Tibial artery (tissue), 4 donors: ENCODE measurements around the gene RXRB.

Source experiments
- DNase-seq, 2 donors: peaks; one replicate each; pipeline ENCODE4 v3.0.0-alpha.2; 2019
- H3K27ac ChIP-seq, 2 donors: fragments of 200-600 bp; sonication (generic) in 1 of 2; 1 replicate in 1 of 2; 2 replicates in 1 of 2; pipeline ENCODE4 v1.5.1; 2018 to 2019; ENCODE audit warnings: mild to moderate bottlenecking in 1 of 2
- H3K27me3 ChIP-seq, 2 donors: fragments of 200-600 bp; sonication (generic) in 1 of 2; one replicate each; pipeline versions ENCODE4 v1.5.1 to v1.6.0; 2016 to 2019
- H3K36me3 ChIP-seq, 3 donors: fragments of 200-600 bp; sonication (generic) in 2 of 3; one replicate each; pipeline ENCODE4 v1.5.1; 2016 to 2019; ENCODE audit warnings: mild to moderate bottlenecking in 2 of 3
- H3K4me1 ChIP-seq, 4 donors: fragments of 200-600 bp; sonication (generic) in 2 of 4; 1 replicate in 3 of 4; 2 replicates in 1 of 4; pipeline ENCODE4 v1.5.1; 2016 to 2019
- H3K4me3 ChIP-seq, 2 donors: fragments of 200-600 bp; sonication (generic) in 1 of 2; 1 replicate in 1 of 2; 2 replicates in 1 of 2; pipeline ENCODE4 v1.5.1; 2018 to 2019; ENCODE audit warnings: mild to moderate bottlenecking in 2 of 2
- H3K9me3 ChIP-seq, 3 donors: fragments of 200-600 bp; sonication (generic) in 1 of 3; one replicate each; pipeline ENCODE4 v1.5.1; 2016 to 2019
- intact Hi-C: fragments of 100-400 bp; cut with DNase I; formaldehyde crosslinking; loops from one replicate; pipeline ENCODE4 v1.15.0; 2023; ENCODE audit warnings: low total_unique reads
- TF ChIP-seq, protein P1 (sequence below), 2 experiments: fragments of 200-600 bp in 1 of 2; fragments of 450-650 bp in 1 of 2; IDR thresholded peaks; one replicate each; pipeline ENCODE4 v1.5.1; 2017 to 2019; ENCODE audit warnings: antibody characterized with exemption in 2 of 2, mild to moderate bottlenecking in 1 of 2, moderate library complexity in 1 of 2

Gene RXRB

DNA sequence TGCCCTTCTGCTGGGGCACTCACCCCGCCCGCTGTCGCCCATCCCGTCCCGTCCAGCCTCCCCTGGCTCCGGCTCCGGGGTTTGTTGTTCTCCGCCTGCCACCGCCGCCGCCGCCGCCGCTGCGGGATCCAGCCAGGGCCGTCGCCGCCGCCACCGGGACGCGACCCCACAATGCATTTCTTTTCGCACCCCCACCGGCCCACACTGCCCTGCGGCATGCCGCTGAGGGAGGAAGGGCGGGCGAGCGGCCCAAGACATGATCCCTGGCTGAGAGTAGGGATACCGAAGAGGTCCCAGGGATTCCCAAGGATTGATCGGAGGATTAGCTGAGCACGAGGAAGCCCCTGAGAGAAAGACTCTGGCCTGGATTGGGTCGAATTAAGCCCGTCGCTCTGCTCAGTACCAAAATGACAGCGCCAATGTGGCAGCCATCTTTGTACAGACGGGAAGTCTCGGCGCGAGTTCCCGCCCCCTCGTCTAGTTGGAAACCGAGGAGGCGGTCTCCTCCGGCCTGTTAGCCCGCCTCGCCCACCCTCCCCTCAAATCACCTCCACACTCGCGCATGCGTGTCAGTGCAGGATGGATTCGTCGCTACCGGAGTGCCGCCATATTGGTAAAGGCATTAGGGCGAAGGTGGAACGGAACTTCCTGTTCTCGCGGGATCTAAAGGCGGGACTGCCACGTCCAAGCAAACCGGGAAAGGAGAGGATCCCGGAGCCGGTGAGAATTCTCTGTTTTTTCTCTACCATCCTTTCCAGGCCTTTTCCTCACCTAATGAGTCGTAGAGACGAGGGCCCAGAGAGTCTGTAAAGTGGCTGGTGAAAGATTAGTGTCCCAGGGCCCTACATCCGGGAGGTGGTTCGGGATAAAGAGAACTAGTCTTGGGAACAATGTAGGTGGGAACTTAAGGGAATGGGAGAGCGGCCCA, at the start of gene RXRB, which contains the start of gene SLC39A7:
Gene RXRB, minus strand, starts transcription at position 447 of the 928 bp plus-strand sequence. Its CDS starts 189 bp downstream, at position 258.
Gene SLC39A7, plus strand, starts transcription at position 649 of the 928 bp plus-strand sequence. CDS start 379 bp downstream, outside the sequence.
- peaks cover 0 to 70% (median 56%) of the 10 kb centered on the region in 4 donors for H3K4me1 ChIP-seq

DNA sequence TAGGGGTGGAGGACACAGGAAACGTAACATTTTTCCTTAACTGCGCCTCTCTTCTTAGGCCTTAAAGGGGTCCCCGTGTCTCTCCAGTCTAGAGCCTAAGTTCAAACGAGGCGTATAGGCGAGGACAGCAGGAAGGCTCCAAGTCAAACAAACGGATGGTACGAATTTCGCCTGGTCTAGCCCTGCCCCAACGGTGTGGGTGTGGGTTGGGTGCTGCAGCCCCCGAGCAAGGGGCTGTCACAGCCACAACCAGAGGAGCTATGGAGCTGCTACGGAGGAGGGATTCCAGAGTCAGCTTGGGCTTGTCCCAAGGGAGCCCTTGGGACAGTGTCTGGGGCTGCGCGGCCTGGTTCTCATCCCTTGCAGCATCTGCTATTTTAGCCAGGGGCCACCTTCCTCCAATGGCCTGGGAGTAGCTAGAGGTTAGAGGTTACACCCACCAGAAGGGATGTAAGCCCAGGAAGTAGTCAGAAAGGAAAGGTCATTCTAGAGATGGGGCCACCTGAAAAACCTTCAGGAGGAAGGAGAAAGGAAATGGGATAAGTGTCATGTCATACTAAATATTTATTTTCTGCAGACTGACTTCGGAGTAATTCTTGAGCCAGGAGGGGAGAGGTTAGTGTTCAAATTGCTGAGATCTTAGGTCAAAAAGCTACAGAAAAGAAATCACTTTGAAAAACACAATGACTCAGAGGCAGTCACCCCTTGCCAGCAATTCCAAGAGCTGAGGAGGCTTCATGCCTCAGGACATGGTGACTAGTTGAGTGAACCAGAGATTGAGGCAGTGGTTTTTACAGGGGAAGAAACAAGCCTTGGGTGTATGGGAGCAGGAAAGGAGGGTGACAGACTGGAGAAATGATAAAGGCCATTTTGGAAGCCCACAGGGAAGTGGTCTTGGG, 49.5 kb upstream of the RXRB start:
- Histone ChIP-seq H3K4me1 (peaks cover 0 to 28% (median 20%) of the 10 kb centered on the region in 4 donors), H3K9me3 (no peaks in the 10 kb centered on the region), H3K4me3 (peak overlapping the region; percentile 58 to 79), H3K27ac (peak overlapping the region; percentile 92 to 97), H3K36me3 (peaks cover 5 to 19% (median 6%) of the 10 kb centered on the region in 3 donors), H3K27me3 (peaks cover 0 to 14% of the 10 kb centered on the region in 2 donors)
- TF ChIP-seq, protein P1, sequence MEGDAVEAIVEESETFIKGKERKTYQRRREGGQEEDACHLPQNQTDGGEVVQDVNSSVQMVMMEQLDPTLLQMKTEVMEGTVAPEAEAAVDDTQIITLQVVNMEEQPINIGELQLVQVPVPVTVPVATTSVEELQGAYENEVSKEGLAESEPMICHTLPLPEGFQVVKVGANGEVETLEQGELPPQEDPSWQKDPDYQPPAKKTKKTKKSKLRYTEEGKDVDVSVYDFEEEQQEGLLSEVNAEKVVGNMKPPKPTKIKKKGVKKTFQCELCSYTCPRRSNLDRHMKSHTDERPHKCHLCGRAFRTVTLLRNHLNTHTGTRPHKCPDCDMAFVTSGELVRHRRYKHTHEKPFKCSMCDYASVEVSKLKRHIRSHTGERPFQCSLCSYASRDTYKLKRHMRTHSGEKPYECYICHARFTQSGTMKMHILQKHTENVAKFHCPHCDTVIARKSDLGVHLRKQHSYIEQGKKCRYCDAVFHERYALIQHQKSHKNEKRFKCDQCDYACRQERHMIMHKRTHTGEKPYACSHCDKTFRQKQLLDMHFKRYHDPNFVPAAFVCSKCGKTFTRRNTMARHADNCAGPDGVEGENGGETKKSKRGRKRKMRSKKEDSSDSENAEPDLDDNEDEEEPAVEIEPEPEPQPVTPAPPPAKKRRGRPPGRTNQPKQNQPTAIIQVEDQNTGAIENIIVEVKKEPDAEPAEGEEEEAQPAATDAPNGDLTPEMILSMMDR (IDR thresholded peaks at IDR 0.05) = no peak
- DNase-seq = peak in 1 of 2 donors; percentile 70
- intact Hi-C loops = loop anchor here (5.0 kb wide), 4 partner anchors 38 to 238 kb away; no protein-coding TSS in a partner anchor

More for the DNA sequence above, at the start of gene RXRB, which contains the start of gene SLC39A7:
- H3K27me3 ChIP-seq = no peaks in the 10 kb centered on the region
- TF ChIP-seq, protein P1 (IDR thresholded peaks at IDR 0.05) = peak in 1 of 2 experiments; percentile 7
- peaks cover 28 to 48% (median 38%) of the 10 kb centered on the region in 3 donors for H3K36me3 ChIP-seq
- H3K9me3 ChIP-seq = no peaks in the 10 kb centered on the region
- peak within 1 kb of the TSS; percentile 93 to 94 for H3K27ac ChIP-seq
- peak within 1 kb of the TSS; percentile 80 to 95 for H3K4me3 ChIP-seq
- DNase-seq = peak; percentile 100
- intact Hi-C loops = loop anchor here (5.0 kb wide), 1 partner anchor 303 kb away; no protein-coding TSS in a partner anchor

GRCh38 chr6:33248932-33249731, 48.7 kb upstream of the RXRB start:
- TF ChIP-seq, protein P1 (IDR thresholded peaks at IDR 0.05) = no peak
- Histone ChIP-seq H3K27me3 (peaks cover 0 to 17% of the 10 kb centered on the region in 2 donors), H3K9me3 (no peaks in the 10 kb centered on the region), H3K4me3 (peak overlapping the region; percentile 58 to 79), H3K4me1 (peaks cover 0 to 28% (median 20%) of the 10 kb centered on the region in 4 donors), H3K36me3 (peaks cover 5 to 19% (median 6%) of the 10 kb centered on the region in 3 donors), H3K27ac (peak overlapping the region; percentile 92 to 97)
- intact Hi-C loops = loop anchor here (5.0 kb wide), 4 partner anchors 37 to 237 kb away; no protein-coding TSS in a partner anchor
- peak; percentile 98 to 99 for DNase-seq

DNA sequence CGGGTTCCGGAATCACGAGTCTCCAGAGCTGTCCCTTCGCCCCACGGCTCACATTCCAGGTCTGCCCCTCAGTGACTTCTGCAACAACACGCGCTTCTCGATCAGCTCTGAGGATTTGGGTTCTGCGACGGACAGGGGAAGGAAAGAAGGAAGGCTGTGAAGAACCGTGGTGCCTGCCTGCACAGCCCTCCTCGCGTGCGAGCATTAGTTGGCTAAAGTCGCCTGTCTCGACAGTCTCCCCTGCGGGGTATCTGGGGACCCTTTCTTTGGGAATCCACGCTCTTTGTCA, 48.1 kb upstream of the RXRB start:
- H3K27ac ChIP-seq = peak overlapping the region; percentile 92 to 97
- no peaks in the 10 kb centered on the region for H3K9me3 ChIP-seq
- DNase-seq = no peak
- peaks cover 5 to 19% (median 6%) of the 10 kb centered on the region in 3 donors for H3K36me3 ChIP-seq
- peaks cover 0 to 28% (median 20%) of the 10 kb centered on the region in 4 donors for H3K4me1 ChIP-seq
- intact Hi-C loops = loop anchor here (5.0 kb wide), 4 partner anchors 36 to 236 kb away; no protein-coding TSS in a partner anchor
- peak overlapping the region; percentile 58 to 79 for H3K4me3 ChIP-seq
- H3K27me3 ChIP-seq = peaks cover 0 to 17% of the 10 kb centered on the region in 2 donors
- TF ChIP-seq, protein P1 (IDR thresholded peaks at IDR 0.05) = no peak
